K562 (cell line): ENCODE measurements around the gene TMEM63A. TPM values are rescaled to one million over a fixed set of nuclear protein-coding genes. Genes with fewer than 3 reads are reported as not detected.
A peak's percentile ranks its signal among the peaks of the same experiment; 100 is the strongest.

Experiments used
- ASH1L ChIP-seq: fragments of 450-650 bp; IDR thresholded peaks from 2 replicates; pipeline ENCODE4 v1.6.1; 2018; ENCODE audit warnings: borderline replicate concordance, mild to moderate bottlenecking, low read depth; ENCODE audit not compliant: partially characterized antibody
- CHCHD3 ChIP-seq: fragments of 250-450 bp; sonication (Bioruptor Pico); IDR thresholded peaks from 2 replicates; pipeline ENCODE4 v2.1.2; 2022; ENCODE audit warnings: mild to moderate bottlenecking
- DEAF1 ChIP-seq: fragments of 450-650 bp; formaldehyde crosslinking; IDR thresholded peaks from 2 replicates; pipeline ENCODE4 v1.4.0; 2020; ENCODE audit warnings: mild to moderate bottlenecking, moderate library complexity
- GTF2F1 ChIP-seq: IDR thresholded peaks from 2 replicates; pipeline ENCODE4 v1.6.1; 2011; ENCODE audit warnings: low read depth, low read length, improper control_type of control experiment
- HLTF ChIP-seq: fragments of 450-650 bp; IDR thresholded peaks from 2 replicates; pipeline ENCODE4 v1.6.1; 2016
- IFI16 ChIP-seq: fragments of 250-450 bp; sonication (Bioruptor Pico); IDR thresholded peaks from 2 replicates; pipeline ENCODE4 v2.1.2; 2022; ENCODE audit warnings: mild to moderate bottlenecking, inconsistent platforms
- NUFIP1 ChIP-seq: fragments of 450-650 bp; IDR thresholded peaks from 2 replicates; pipeline ENCODE4 v1.6.1; 2018; ENCODE audit not compliant: partially characterized antibody
- POLR2A ChIP-seq: fragments of 450-650 bp; conservative IDR thresholded peaks from 2 replicates; pipeline ENCODE4 v1.6.1; 2016
- PTTG1 ChIP-seq: fragments of 450-650 bp; IDR thresholded peaks from 2 replicates; pipeline ENCODE4 v1.6.1; 2016; ENCODE audit warnings: low read depth, mild to moderate bottlenecking, missing genetic modification characterization, missing compliant biosample characterization
- PYGO2 ChIP-seq: fragments of 450-650 bp; IDR thresholded peaks from 2 replicates; pipeline ENCODE4 v1.6.1; 2016; ENCODE audit warnings: mild to moderate bottlenecking, missing genetic modification characterization, moderate library complexity, missing compliant biosample characterization
- SIN3B ChIP-seq: fragments of 450-650 bp; IDR thresholded peaks from 2 replicates; pipeline ENCODE4 v1.6.1; 2017; ENCODE audit warnings: low read depth, mild to moderate bottlenecking, moderate library complexity
- STAG1 ChIP-seq: sonication (generic); formaldehyde crosslinking; IDR thresholded peaks from 2 replicates; pipeline ENCODE4 v1.5.0; 2020; ENCODE audit warnings: missing genetic modification reagents, borderline replicate concordance
- TCF7 ChIP-seq: sonication (generic); IDR thresholded peaks from 2 replicates; pipeline ENCODE4 v1.6.1; 2016; ENCODE audit warnings: antibody characterized with exemption, borderline replicate concordance
- YBX1 ChIP-seq: fragments of 450-650 bp; IDR thresholded peaks from 2 replicates; pipeline ENCODE4 v1.7.1; 2016; ENCODE audit warnings: mild to moderate bottlenecking
- ZKSCAN3 ChIP-seq: fragments of 250-450 bp; sonication (Bioruptor Pico); IDR thresholded peaks from 2 replicates; pipeline ENCODE4 v1.4.0; 2020
- ZNF184 ChIP-seq: sonication (generic); formaldehyde crosslinking; IDR thresholded peaks from 2 replicates; pipeline ENCODE4 v1.5.0; 2020; ENCODE audit warnings: missing genetic modification reagents
- ZNF507 ChIP-seq: conservative IDR thresholded peaks from 2 replicates; pipeline ENCODE4 v1.6.1; 2017; ENCODE audit warnings: missing genetic modification characterization, missing compliant biosample characterization
- ZNF696 ChIP-seq: fragments of 250-450 bp; sonication (Bioruptor Pico); conservative IDR thresholded peaks from 2 replicates; pipeline ENCODE4 v1.4.0; 2020; ENCODE audit warnings: mild to moderate bottlenecking, moderate library complexity
- polyA plus RNA-seq, 8 experiments: library from polyadenylated mRNA; depleted of rRNA in 4 of 8; stranded (reverse) in 5 of 8; unstranded in 3 of 8; fragments of >200 nt; fragmentation: Nextera tagmentation in 2 of 8; fragmentation: Illumina TruSeq in 1 of 8; extraction: Ambion mirVana in 2 of 8; extraction: Trizol in 1 of 8; gene quantifications; 2 replicates each; pipeline versions ENCODE4 v1.2.1 to v1.2.3, GENCODE V29; 2011 to 2014; ENCODE audit warnings: inconsistent platforms in 1 of 8, missing spikeins in 1 of 8
- total RNA-seq, 7 experiments: library from RNA; depleted of rRNA in 6 of 7; stranded (reverse); fragments of >200 nt in 6 of 7; fragmentation: Illumina TruSeq in 2 of 7; extraction: Trizol in 2 of 7; gene quantifications; 2 replicates each; pipeline versions ENCODE4 v1.2.1 to v1.2.3, GENCODE V29; 2011 to 2021; ENCODE audit warnings: low replicate concordance in 1 of 7
- TF ChIP-seq, protein P1 (sequence below): sonication (generic); formaldehyde crosslinking; IDR thresholded peaks from 2 replicates; pipeline ENCODE4 v1.4.0; 2020; ENCODE audit warnings: mild to moderate bottlenecking, missing genetic modification reagents
- TF ChIP-seq, protein P2 (sequence below): fragments of 450-650 bp; formaldehyde crosslinking; IDR thresholded peaks from 2 replicates; pipeline ENCODE4 v1.4.0; 2022; ENCODE audit warnings: mild to moderate bottlenecking, moderate library complexity
- TF ChIP-seq, protein P3 (sequence below): sonication (generic); formaldehyde crosslinking; IDR thresholded peaks from 2 replicates; pipeline ENCODE4 v1.8.0; 2022; ENCODE audit warnings: missing genetic modification reagents, mild to moderate bottlenecking, moderate library complexity, borderline replicate concordance
- TF ChIP-seq, protein P4 (sequence below): fragments of 450-650 bp; IDR thresholded peaks from 2 replicates; pipeline ENCODE4 v1.6.1; 2014; ENCODE audit warnings: low read depth, mild to moderate bottlenecking, moderate library complexity, borderline replicate concordance

Gene TMEM63A
- total and polyA plus RNA-seq, 9 of the 15 experiments (the other 6 are each of a cell fraction or from before 2014, with no cell fraction given), result 2.0 to 54.6 (median 17.5) TPM

- TF ChIP-seq ASH1L (peak; percentile 90), CHCHD3 (CRISPR knock-in tag) (no peak; the same call in 1 of the 2 replicates), POLR2A (peak; percentile 97), DEAF1 (CRISPR knock-in tag) (0 out of 2 replicates have a peak, but pooled peaks have one; percentile 30), STAG1 (CRISPR knock-in tag) (no peak; the same call in 1 of the 2 replicates), NUFIP1 (no peak), TCF7 (0 out of 2 replicates have a peak, but pooled peaks have one; percentile 49), IFI16 (CRISPR knock-in tag) (0 out of 2 replicates have a peak, but pooled peaks have one; percentile 49), GTF2F1 (peak; percentile 33; the same call in 1 of the 2 replicates), PYGO2 (no peak), SIN3B (peak; percentile 79; the same call in 1 of the 2 replicates), ZNF696 (CRISPR knock-in tag) (no peak), ZNF184 (no peak), YBX1 (no peak), HLTF (0 out of 2 replicates have a peak, but pooled peaks have one; percentile 23), ZKSCAN3 (CRISPR knock-in tag) (no peak), ZNF507 (tag) (no peak), PTTG1 (tag) (no peak)
- TF ChIP-seq, protein P1, sequence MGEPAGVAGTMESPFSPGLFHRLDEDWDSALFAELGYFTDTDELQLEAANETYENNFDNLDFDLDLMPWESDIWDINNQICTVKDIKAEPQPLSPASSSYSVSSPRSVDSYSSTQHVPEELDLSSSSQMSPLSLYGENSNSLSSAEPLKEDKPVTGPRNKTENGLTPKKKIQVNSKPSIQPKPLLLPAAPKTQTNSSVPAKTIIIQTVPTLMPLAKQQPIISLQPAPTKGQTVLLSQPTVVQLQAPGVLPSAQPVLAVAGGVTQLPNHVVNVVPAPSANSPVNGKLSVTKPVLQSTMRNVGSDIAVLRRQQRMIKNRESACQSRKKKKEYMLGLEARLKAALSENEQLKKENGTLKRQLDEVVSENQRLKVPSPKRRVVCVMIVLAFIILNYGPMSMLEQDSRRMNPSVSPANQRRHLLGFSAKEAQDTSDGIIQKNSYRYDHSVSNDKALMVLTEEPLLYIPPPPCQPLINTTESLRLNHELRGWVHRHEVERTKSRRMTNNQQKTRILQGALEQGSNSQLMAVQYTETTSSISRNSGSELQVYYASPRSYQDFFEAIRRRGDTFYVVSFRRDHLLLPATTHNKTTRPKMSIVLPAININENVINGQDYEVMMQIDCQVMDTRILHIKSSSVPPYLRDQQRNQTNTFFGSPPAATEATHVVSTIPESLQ (CRISPR knock-in tag), result peak; percentile 89
- TF ChIP-seq, protein P2, sequence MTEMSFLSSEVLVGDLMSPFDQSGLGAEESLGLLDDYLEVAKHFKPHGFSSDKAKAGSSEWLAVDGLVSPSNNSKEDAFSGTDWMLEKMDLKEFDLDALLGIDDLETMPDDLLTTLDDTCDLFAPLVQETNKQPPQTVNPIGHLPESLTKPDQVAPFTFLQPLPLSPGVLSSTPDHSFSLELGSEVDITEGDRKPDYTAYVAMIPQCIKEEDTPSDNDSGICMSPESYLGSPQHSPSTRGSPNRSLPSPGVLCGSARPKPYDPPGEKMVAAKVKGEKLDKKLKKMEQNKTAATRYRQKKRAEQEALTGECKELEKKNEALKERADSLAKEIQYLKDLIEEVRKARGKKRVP (CRISPR knock-in tag), result peak; percentile 78
- TF ChIP-seq, protein P3, sequence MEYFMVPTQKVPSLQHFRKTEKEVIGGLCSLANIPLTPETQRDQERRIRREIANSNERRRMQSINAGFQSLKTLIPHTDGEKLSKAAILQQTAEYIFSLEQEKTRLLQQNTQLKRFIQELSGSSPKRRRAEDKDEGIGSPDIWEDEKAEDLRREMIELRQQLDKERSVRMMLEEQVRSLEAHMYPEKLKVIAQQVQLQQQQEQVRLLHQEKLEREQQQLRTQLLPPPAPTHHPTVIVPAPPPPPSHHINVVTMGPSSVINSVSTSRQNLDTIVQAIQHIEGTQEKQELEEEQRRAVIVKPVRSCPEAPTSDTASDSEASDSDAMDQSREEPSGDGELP, result peak; percentile 94
- TF ChIP-seq, protein P4, sequence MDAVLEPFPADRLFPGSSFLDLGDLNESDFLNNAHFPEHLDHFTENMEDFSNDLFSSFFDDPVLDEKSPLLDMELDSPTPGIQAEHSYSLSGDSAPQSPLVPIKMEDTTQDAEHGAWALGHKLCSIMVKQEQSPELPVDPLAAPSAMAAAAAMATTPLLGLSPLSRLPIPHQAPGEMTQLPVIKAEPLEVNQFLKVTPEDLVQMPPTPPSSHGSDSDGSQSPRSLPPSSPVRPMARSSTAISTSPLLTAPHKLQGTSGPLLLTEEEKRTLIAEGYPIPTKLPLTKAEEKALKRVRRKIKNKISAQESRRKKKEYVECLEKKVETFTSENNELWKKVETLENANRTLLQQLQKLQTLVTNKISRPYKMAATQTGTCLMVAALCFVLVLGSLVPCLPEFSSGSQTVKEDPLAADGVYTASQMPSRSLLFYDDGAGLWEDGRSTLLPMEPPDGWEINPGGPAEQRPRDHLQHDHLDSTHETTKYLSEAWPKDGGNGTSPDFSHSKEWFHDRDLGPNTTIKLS, result peak; percentile 90
Measured at GRCh38 chr1:225923692-225924555, 41.7 kb upstream of the TMEM63A start, which contains the start of gene PYCR2 (continued).
